ENCODE measurements around the gene GNA12. TPM values are rescaled to one million over a fixed set of nuclear protein-coding genes. Genes with fewer than 3 reads are reported as not detected.

Gene GNA12
- total and polyA plus RNA-seq, 5 donors from 2014 or later, result 5.0 to 29.1 (median 7.9) TPM

DNA sequence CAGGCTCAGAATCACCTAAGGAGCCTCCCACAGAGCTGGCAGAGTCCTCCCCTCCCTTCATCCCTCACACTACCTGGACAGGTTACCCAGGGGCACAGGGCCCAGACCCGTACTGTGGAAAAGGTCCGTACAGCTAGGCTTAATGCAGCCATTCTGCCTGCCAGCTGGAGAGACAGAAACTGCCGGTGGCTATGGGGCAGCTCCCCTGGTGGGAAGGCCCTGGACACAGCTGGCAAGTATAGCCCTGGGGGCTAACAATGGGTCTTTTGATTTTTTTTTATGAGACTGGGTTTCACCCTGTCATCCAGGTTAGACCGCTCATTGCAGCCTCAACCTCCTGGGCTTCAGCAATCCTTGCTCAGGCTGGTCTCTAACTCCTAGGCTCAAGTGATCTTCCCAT lies 68.3 kb downstream of the GNA12 start:
- no peak overlapping the region for H3K27ac ChIP-seq (ENCODE audit: insufficient read depth, low read length, poor library complexity, severe bottlenecking)
- peaks cover 37% of the 10 kb centered on the region for H3K36me3 Mint-ChIP-seq
- H3K4me3 Mint-ChIP-seq, result no peak overlapping the region
- no peak overlapping the region for H3K4me3 ChIP-seq (ENCODE audit: low read depth, low read length)
- no peaks in the 10 kb centered on the region for H3K27me3 ChIP-seq (ENCODE audit: control insufficient read depth, insufficient read depth, low read length)
- H3K27me3 Mint-ChIP-seq, result no peaks in the 10 kb centered on the region
- H3K9me3 ChIP-seq (ENCODE audit: control insufficient read depth in 2 of 2, low read length in 2 of 2), result no peaks in the 10 kb centered on the region
- no peaks in the 10 kb centered on the region for H3K4me1 ChIP-seq (ENCODE audit: control insufficient read depth, insufficient read depth, low read length, poor library complexity, severe bottlenecking)
- ATAC-seq (ENCODE audit: low read depth in 2 of 2), result no peak
- peaks cover 3 to 26% (median 10%) of the 10 kb centered on the region in 4 donors for H3K4me1 Mint-ChIP-seq
- H3K9me3 Mint-ChIP-seq, result peaks cover 0 to 1% (median 0%) of the 10 kb centered on the region in 7 donors
- no peak overlapping the region for H3K27ac Mint-ChIP-seq
- DNase-seq, result no peak
- no peaks in the 10 kb centered on the region for H3K36me3 ChIP-seq (ENCODE audit: control insufficient read depth, insufficient read depth, low read length)

DNA sequence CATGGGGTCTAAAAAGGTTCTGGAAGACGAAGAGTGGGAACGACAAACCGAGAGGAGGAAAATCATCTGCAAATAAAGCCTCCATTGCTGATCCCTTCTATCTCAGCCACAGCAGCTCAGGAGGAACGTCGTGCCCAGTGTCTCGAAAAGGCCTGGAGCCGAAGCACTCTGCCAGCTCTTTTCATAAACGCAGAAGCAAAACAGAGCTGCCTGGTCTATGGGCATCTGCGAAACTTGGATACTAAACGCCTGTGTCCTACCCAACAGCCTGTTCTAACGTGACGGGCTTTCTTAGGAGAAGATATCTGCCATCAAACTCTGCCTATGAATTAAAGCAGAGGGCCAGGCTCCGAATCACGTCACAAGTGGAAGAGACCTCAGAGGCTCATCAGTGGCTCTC lies 68.7 kb downstream of the GNA12 start:
- peaks cover 0 to 1% (median 0%) of the 10 kb centered on the region in 7 donors for H3K9me3 Mint-ChIP-seq
- Histone ChIP-seq H3K4me1 (ENCODE audit: control insufficient read depth, insufficient read depth, low read length, poor library complexity, severe bottlenecking) (no peaks in the 10 kb centered on the region), H3K4me3 (ENCODE audit: low read depth, low read length) (no peak overlapping the region), H3K36me3 (ENCODE audit: control insufficient read depth, insufficient read depth, low read length) (no peaks in the 10 kb centered on the region), H3K9me3 (ENCODE audit: control insufficient read depth in 2 of 2, low read length in 2 of 2) (no peaks in the 10 kb centered on the region), H3K27me3 (ENCODE audit: control insufficient read depth, insufficient read depth, low read length) (no peaks in the 10 kb centered on the region), H3K27ac (ENCODE audit: insufficient read depth, low read length, poor library complexity, severe bottlenecking) (no peak overlapping the region)
- no peaks in the 10 kb centered on the region for H3K27me3 Mint-ChIP-seq
- H3K36me3 Mint-ChIP-seq, result peaks cover 38% of the 10 kb centered on the region
- H3K4me1 Mint-ChIP-seq, result peaks cover 3 to 25% (median 10%) of the 10 kb centered on the region in 4 donors
- H3K4me3 Mint-ChIP-seq, result no peak overlapping the region
- no peak for ATAC-seq (ENCODE audit: low read depth in 2 of 2)
- no peak for DNase-seq
- peak overlapping the region in 1 of 3 donors; percentile 19 for H3K27ac Mint-ChIP-seq

DNA sequence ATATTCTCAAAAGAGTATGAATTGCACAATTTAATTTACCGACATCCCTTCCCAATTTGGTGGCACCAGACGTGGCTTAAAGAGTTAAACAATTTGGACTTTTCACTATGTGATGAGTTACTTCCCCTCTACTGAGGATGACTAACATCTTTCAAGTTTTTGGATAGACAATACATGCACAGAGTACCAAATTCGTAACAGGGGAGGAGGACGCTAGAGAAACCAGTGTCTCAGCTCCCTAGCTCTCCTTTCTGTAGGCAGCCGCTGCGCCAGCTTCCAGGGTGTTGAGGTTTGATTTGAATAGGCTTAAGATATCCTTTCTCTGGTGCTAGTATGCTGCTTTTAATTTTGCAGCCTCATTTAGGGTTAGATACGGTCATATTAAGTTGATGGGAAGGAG lies 69.2 kb downstream of the GNA12 start:
- H3K4me1 Mint-ChIP-seq, result peaks cover 3 to 26% (median 13%) of the 10 kb centered on the region in 4 donors
- H3K27ac Mint-ChIP-seq, result peak overlapping the region in 1 of 3 donors; percentile 19
- H3K4me3 Mint-ChIP-seq, result peak overlapping the region in 1 of 4 donors; percentile 16
- Histone ChIP-seq H3K4me3 (ENCODE audit: low read depth, low read length) (no peak overlapping the region), H3K27me3 (ENCODE audit: control insufficient read depth, insufficient read depth, low read length) (no peaks in the 10 kb centered on the region), H3K36me3 (ENCODE audit: control insufficient read depth, insufficient read depth, low read length) (no peaks in the 10 kb centered on the region), H3K9me3 (ENCODE audit: control insufficient read depth in 2 of 2, low read length in 2 of 2) (no peaks in the 10 kb centered on the region), H3K27ac (ENCODE audit: insufficient read depth, low read length, poor library complexity, severe bottlenecking) (no peak overlapping the region), H3K4me1 (ENCODE audit: control insufficient read depth, insufficient read depth, low read length, poor library complexity, severe bottlenecking) (no peaks in the 10 kb centered on the region)
- H3K27me3 Mint-ChIP-seq, result no peaks in the 10 kb centered on the region
- ATAC-seq (ENCODE audit: low read depth in 2 of 2) (no peak), DNase-seq (no peak)
- H3K9me3 Mint-ChIP-seq, result peaks cover 0 to 1% (median 0%) of the 10 kb centered on the region in 7 donors
- peaks cover 42% of the 10 kb centered on the region for H3K36me3 Mint-ChIP-seq

DNA sequence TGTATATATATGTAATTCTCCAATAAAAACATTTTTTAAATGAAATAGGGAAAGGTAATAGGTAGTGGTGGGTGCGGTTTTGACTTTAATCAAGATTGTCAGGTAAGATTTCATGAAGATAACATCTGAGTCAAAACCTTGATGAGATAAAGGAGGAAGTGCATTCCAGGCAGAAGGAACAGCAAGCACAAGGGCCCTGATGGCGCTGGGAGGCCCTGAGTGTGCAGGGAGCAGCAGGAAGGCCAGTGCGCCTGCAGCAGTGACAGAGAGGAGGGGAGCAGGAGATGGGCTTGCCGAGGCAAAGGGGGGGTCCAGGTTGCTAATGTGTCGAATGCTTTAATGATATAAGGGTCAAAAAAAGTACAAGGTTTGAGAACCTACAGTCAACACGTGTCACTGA lies 69.8 kb downstream of the GNA12 start:
- ATAC-seq (ENCODE audit: low read depth in 2 of 2) (no peak), DNase-seq (no peak)
- Mint-ChIP-seq H3K4me1 (peaks cover 3 to 26% (median 14%) of the 10 kb centered on the region in 4 donors), H3K27ac (no peak overlapping the region), H3K27me3 (no peaks in the 10 kb centered on the region), H3K4me3 (no peak overlapping the region), H3K9me3 (peaks cover 0 to 1% (median 0%) of the 10 kb centered on the region in 7 donors), H3K36me3 (peaks cover 45% of the 10 kb centered on the region)
- Histone ChIP-seq H3K27ac (ENCODE audit: insufficient read depth, low read length, poor library complexity, severe bottlenecking) (no peak overlapping the region), H3K4me3 (ENCODE audit: low read depth, low read length) (no peak overlapping the region), H3K36me3 (ENCODE audit: control insufficient read depth, insufficient read depth, low read length) (no peaks in the 10 kb centered on the region), H3K9me3 (ENCODE audit: control insufficient read depth in 2 of 2, low read length in 2 of 2) (no peaks in the 10 kb centered on the region), H3K27me3 (ENCODE audit: control insufficient read depth, insufficient read depth, low read length) (no peaks in the 10 kb centered on the region), H3K4me1 (ENCODE audit: control insufficient read depth, insufficient read depth, low read length, poor library complexity, severe bottlenecking) (no peaks in the 10 kb centered on the region)

DNA sequence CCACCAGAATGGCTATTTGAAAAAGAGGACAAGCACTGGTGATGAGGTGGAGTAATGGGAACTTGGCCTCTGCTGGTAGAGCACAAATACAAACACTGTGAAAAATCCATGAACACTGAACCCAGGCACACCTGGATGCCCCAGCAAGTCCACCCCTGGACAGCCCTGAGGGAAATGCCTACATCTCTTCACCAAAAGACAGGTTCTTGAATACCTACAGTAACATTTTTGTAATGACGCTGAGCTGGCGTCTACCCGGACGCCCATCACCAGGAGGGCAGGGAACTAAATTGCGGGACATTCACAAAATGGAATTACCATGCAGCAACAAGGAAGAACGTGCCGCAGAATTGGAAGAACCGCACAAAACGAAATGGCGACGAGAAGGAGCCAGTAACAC lies 70.5 kb downstream of the GNA12 start:
- peaks cover 45% of the 10 kb centered on the region for H3K36me3 Mint-ChIP-seq
- Histone ChIP-seq H3K4me1 (ENCODE audit: control insufficient read depth, insufficient read depth, low read length, poor library complexity, severe bottlenecking) (no peaks in the 10 kb centered on the region), H3K36me3 (ENCODE audit: control insufficient read depth, insufficient read depth, low read length) (no peaks in the 10 kb centered on the region), H3K9me3 (ENCODE audit: control insufficient read depth in 2 of 2, low read length in 2 of 2) (no peaks in the 10 kb centered on the region), H3K27me3 (ENCODE audit: control insufficient read depth, insufficient read depth, low read length) (no peaks in the 10 kb centered on the region), H3K4me3 (ENCODE audit: low read depth, low read length) (no peak overlapping the region), H3K27ac (ENCODE audit: insufficient read depth, low read length, poor library complexity, severe bottlenecking) (no peak overlapping the region)
- DNase-seq (no peak), ATAC-seq (ENCODE audit: low read depth in 2 of 2) (no peak)
- no peak overlapping the region for H3K4me3 Mint-ChIP-seq
- no peaks in the 10 kb centered on the region for H3K27me3 Mint-ChIP-seq
- H3K9me3 Mint-ChIP-seq, result peaks cover 0 to 1% (median 0%) of the 10 kb centered on the region in 7 donors
- no peak overlapping the region for H3K27ac Mint-ChIP-seq
- peaks cover 3 to 26% (median 14%) of the 10 kb centered on the region in 4 donors for H3K4me1 Mint-ChIP-seq

DNA sequence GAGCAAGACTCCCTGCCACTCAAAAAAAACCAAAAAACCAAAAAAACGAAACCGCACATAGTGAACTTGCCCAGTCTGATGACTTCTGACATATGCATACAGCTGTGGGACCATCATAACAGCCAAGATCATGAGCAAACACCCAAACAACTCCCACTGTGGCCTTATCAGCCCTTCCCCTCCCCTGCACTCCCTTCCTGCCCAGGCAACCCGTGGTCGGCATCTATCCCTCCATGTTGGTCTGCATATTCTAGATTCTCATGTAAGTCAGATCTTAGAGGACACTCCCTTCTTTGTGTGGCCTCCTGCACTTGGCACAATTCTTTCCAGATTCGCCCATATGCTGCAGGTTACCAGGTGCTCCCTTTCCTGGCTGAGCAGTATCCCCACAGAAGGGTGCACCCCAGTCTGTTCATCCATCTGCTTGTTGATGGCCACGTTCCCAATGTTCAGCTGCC lies 72.8 kb downstream of the GNA12 start:
- no peak overlapping the region for H3K27ac ChIP-seq (ENCODE audit: insufficient read depth, low read length, poor library complexity, severe bottlenecking)
- peaks cover 40% of the 10 kb centered on the region for H3K36me3 Mint-ChIP-seq
- no peak overlapping the region for H3K4me3 Mint-ChIP-seq
- H3K9me3 Mint-ChIP-seq, result peaks cover 0 to 1% (median 0%) of the 10 kb centered on the region in 7 donors
- H3K4me1 ChIP-seq (ENCODE audit: control insufficient read depth, insufficient read depth, low read length, poor library complexity, severe bottlenecking), result no peaks in the 10 kb centered on the region
- no peak for ATAC-seq (ENCODE audit: low read depth in 2 of 2)
- DNase-seq, result no peak
- H3K27me3 Mint-ChIP-seq, result no peaks in the 10 kb centered on the region
- H3K4me3 ChIP-seq (ENCODE audit: low read depth, low read length), result no peak overlapping the region
- H3K27ac Mint-ChIP-seq, result no peak overlapping the region
- H3K36me3 ChIP-seq (ENCODE audit: control insufficient read depth, insufficient read depth, low read length), result no peaks in the 10 kb centered on the region
- H3K27me3 ChIP-seq (ENCODE audit: control insufficient read depth, insufficient read depth, low read length), result no peaks in the 10 kb centered on the region
- peaks cover 3 to 22% (median 13%) of the 10 kb centered on the region in 4 donors for H3K4me1 Mint-ChIP-seq
- no peaks in the 10 kb centered on the region for H3K9me3 ChIP-seq (ENCODE audit: control insufficient read depth in 2 of 2, low read length in 2 of 2)

- Mint-ChIP-seq H3K4me1 (peaks cover 5 to 14% (median 6%) of the 10 kb centered on the region in 4 donors), H3K9me3 (no peaks in the 10 kb centered on the region), H3K4me3 (peak overlapping the region in 1 of 4 donors; percentile 21), H3K27ac (no peak overlapping the region), H3K36me3 (peaks cover 14% of the 10 kb centered on the region), H3K27me3 (no peaks in the 10 kb centered on the region)
- no peak overlapping the region for H3K27ac ChIP-seq (ENCODE audit: insufficient read depth, low read length, poor library complexity, severe bottlenecking)
- no peak overlapping the region for H3K4me3 ChIP-seq (ENCODE audit: low read depth, low read length)
- peaks cover 6% of the 10 kb centered on the region for H3K4me1 ChIP-seq (ENCODE audit: control insufficient read depth, insufficient read depth, low read length, poor library complexity, severe bottlenecking)
- no peak for DNase-seq
- H3K27me3 ChIP-seq (ENCODE audit: control insufficient read depth, insufficient read depth, low read length), result no peaks in the 10 kb centered on the region
- H3K9me3 ChIP-seq (ENCODE audit: control insufficient read depth in 2 of 2, low read length in 2 of 2), result no peaks in the 10 kb centered on the region
- H3K36me3 ChIP-seq (ENCODE audit: control insufficient read depth, insufficient read depth, low read length), result peaks cover 5% of the 10 kb centered on the region
- ATAC-seq (ENCODE audit: low read depth in 2 of 2), result no peak
These were observed 79.5 kb downstream of the GNA12 start for GRCh38 chr7:2764621-2765020.

GRCh38 chr7:2763597-2763996 lies 80.5 kb downstream of the GNA12 start:
- H3K4me1 Mint-ChIP-seq, result peaks cover 10 to 23% (median 14%) of the 10 kb centered on the region in 4 donors
- H3K9me3 ChIP-seq (ENCODE audit: control insufficient read depth in 2 of 2, low read length in 2 of 2), result no peaks in the 10 kb centered on the region
- H3K4me1 ChIP-seq (ENCODE audit: control insufficient read depth, insufficient read depth, low read length, poor library complexity, severe bottlenecking), result peaks cover 15% of the 10 kb centered on the region
- H3K4me3 ChIP-seq (ENCODE audit: low read depth, low read length), result no peak overlapping the region
- H3K36me3 Mint-ChIP-seq, result peaks cover 14% of the 10 kb centered on the region
- no peak overlapping the region for H3K27ac Mint-ChIP-seq
- H3K9me3 Mint-ChIP-seq, result no peaks in the 10 kb centered on the region
- no peak for ATAC-seq (ENCODE audit: low read depth in 2 of 2)
- H3K4me3 Mint-ChIP-seq, result no peak overlapping the region
- H3K36me3 ChIP-seq (ENCODE audit: control insufficient read depth, insufficient read depth, low read length), result peaks cover 5% of the 10 kb centered on the region
- DNase-seq, result no peak
- no peaks in the 10 kb centered on the region for H3K27me3 Mint-ChIP-seq
- no peak overlapping the region for H3K27ac ChIP-seq (ENCODE audit: insufficient read depth, low read length, poor library complexity, severe bottlenecking)
- H3K27me3 ChIP-seq (ENCODE audit: control insufficient read depth, insufficient read depth, low read length), result no peaks in the 10 kb centered on the region
